Mesendoderm (in vitro differentiated cells): Measurements from ENCODE around the gene FMNL3.
"Not testable (repeated sequence)": the region's sequence is repeated elsewhere in the genome, so short reads cannot be mapped to it uniquely, and the experiment has no call there.

Experiments used
- DNase-seq: peaks from one replicate; pipeline ENCODE4 v3.0.0; 2013
- H2AK5ac ChIP-seq: 2 replicates; pipeline ENCODE4 v1.6.1; 2013; ENCODE audit warnings: low read length, inconsistent platforms
- H2BK120ac ChIP-seq: 2 replicates; pipeline ENCODE4 v1.6.1; 2013; ENCODE audit warnings: low read depth, mild to moderate bottlenecking, low read length, moderate library complexity, mixed read lengths
- H2BK15ac ChIP-seq: replicated peaks from 2 replicates; pipeline ENCODE4 v1.6.1; 2013; ENCODE audit warnings: low read depth, mild to moderate bottlenecking, moderate library complexity
- H2BK5ac ChIP-seq: 2 replicates; pipeline ENCODE4 v1.6.1; 2013; ENCODE audit warnings: low read length, inconsistent platforms
- H3K18ac ChIP-seq: 2 replicates; pipeline ENCODE4 v1.6.1; 2013; ENCODE audit warnings: mild to moderate bottlenecking, low read length, mixed read lengths
- H3K23ac ChIP-seq: one replicate; pipeline ENCODE4 v1.6.1; 2013; ENCODE audit warnings: low read length
- H3K27ac ChIP-seq: 2 replicates; pipeline ENCODE4 v1.5.1; 2013; ENCODE audit warnings: low read depth, mild to moderate bottlenecking, inconsistent platforms, low read length, moderate library complexity
- H3K27me3 ChIP-seq: 2 replicates; pipeline ENCODE4 v1.6.1; 2013; ENCODE audit warnings: low read length, control low read depth, mild to moderate bottlenecking, inconsistent platforms; ENCODE audit not compliant: insufficient read depth, poor library complexity
- H3K36me3 ChIP-seq: 2 replicates; pipeline ENCODE4 v1.6.1; 2013; ENCODE audit warnings: low read length, inconsistent platforms; ENCODE audit not compliant: control insufficient read depth, insufficient read depth
- H3K4ac ChIP-seq: one replicate; pipeline ENCODE4 v1.6.1; 2013; ENCODE audit warnings: low read depth, mild to moderate bottlenecking, low read length, moderate library complexity
- H3K4me1 ChIP-seq: 2 replicates; pipeline ENCODE4 v1.6.1; 2013; ENCODE audit warnings: low read depth, low read length, inconsistent platforms; ENCODE audit not compliant: control insufficient read depth
- H3K4me2 ChIP-seq: 2 replicates; pipeline ENCODE4 v1.6.1; 2013; ENCODE audit warnings: low read length
- H3K4me3 ChIP-seq: 2 replicates; pipeline ENCODE4 v1.5.1; 2013; ENCODE audit warnings: mild to moderate bottlenecking, low read length
- H3K56ac ChIP-seq: one replicate; pipeline ENCODE4 v1.6.1; 2013; ENCODE audit warnings: low read length
- H3K79me1 ChIP-seq: 2 replicates; pipeline ENCODE4 v1.6.1; 2013; ENCODE audit warnings: low read length, inconsistent platforms
- H3K79me2 ChIP-seq: 2 replicates; pipeline ENCODE4 v1.6.1; 2013; ENCODE audit warnings: mild to moderate bottlenecking, low read length; ENCODE audit not compliant: control insufficient read depth, insufficient read depth
- H3K9ac ChIP-seq: 2 replicates; pipeline ENCODE4 v1.6.1; 2013; ENCODE audit warnings: low read length, inconsistent platforms
- H4K5ac ChIP-seq: one replicate; pipeline ENCODE4 v1.6.1; 2013; ENCODE audit warnings: low read length
- H4K8ac ChIP-seq: one replicate; pipeline ENCODE4 v1.6.1; 2013; ENCODE audit warnings: low read depth, mild to moderate bottlenecking, control low read depth, low read length, moderate library complexity
- WGBS: extraction: QIAGEN DNeasy Blood & Tissue Kit; methylation state at CpG from one replicate; pipeline ENCODE4 v1.1.7; 2013; ENCODE audit warnings: low lambda C conversion rate, missing lambda C conversion rate; ENCODE audit not compliant: insufficient coverage; ENCODE audit errors: extremely low coverage; 5-methylcytosine and 5-hydroxymethylcytosine counted together

Gene FMNL3

DNA sequence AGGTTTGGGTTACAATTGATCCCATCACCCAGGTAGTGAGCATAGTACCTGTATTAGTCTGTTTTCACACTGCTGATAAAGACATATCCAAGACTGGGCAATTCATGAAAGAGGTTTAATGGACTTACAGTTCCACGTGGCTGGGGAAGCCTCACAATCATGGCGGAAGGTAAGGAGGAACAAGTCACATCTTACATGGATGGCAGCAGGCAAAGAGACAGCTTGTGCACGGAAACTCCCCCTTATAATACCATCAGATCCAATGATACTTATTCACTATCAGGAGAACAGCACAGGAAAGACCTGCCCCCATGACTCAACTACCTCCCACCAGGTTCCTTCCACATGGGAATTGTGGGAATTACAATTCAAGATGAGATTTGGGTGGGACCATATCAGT is 14.2 kb upstream of the FMNL3 start:
- not testable (repeated sequence) for H3K79me1 ChIP-seq, H3K27ac ChIP-seq, H3K4me1 ChIP-seq, H3K56ac ChIP-seq, H3K36me3 ChIP-seq, H2BK5ac ChIP-seq, H2BK120ac ChIP-seq, H3K9ac ChIP-seq, H4K5ac ChIP-seq, H3K27me3 ChIP-seq, H3K18ac ChIP-seq, DNase-seq, H4K8ac ChIP-seq, H3K23ac ChIP-seq, H3K79me2 ChIP-seq, H3K4me2 ChIP-seq, H2AK5ac ChIP-seq, H3K4ac ChIP-seq, H2BK15ac ChIP-seq, H3K4me3 ChIP-seq
- no CpG with 5 or more reads among the region's 3 CpGs for WGBS

DNA sequence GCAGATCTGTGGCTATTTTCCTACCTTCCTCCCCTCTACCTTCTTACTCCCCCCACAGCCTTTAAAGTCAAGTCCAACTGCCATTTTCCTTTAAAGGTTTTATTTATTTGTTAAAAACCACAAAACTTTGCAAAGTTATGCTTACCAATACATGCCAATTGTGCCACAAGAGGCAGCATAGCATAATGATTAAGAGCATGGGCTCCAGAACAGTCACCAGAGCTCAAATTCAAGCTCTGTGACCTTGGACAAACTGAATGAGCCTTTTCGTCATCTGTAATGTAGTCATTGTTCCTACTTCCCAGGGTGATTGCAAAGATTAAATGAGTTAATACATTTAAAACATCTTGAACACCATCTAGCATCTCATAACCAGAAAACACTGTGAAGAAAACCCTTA is 13.0 kb upstream of the FMNL3 start:
- Histone ChIP-seq H3K18ac (no peak overlapping the region), H3K4me1 (no peaks in the 10 kb centered on the region), H3K4me2 (no peak overlapping the region), H3K4ac (no peak overlapping the region), H3K36me3 (no peaks in the 10 kb centered on the region), H3K27me3 (no peaks in the 10 kb centered on the region), H3K23ac (no peak overlapping the region), H2BK5ac (no peak overlapping the region), H3K27ac (no peak overlapping the region), H4K5ac (no peak overlapping the region), H3K79me1 (no peaks in the 10 kb centered on the region), H4K8ac (no peak overlapping the region), H3K4me3 (no peak overlapping the region), H3K56ac (no peak overlapping the region), H3K79me2 (no peaks in the 10 kb centered on the region), H2AK5ac (no peak overlapping the region), H2BK120ac (no peak overlapping the region), H3K9ac (no peak overlapping the region), H2BK15ac (no peak overlapping the region)
- WGBS = no CpG with 5 or more reads among the region's 1 CpG
- no peak for DNase-seq

DNA sequence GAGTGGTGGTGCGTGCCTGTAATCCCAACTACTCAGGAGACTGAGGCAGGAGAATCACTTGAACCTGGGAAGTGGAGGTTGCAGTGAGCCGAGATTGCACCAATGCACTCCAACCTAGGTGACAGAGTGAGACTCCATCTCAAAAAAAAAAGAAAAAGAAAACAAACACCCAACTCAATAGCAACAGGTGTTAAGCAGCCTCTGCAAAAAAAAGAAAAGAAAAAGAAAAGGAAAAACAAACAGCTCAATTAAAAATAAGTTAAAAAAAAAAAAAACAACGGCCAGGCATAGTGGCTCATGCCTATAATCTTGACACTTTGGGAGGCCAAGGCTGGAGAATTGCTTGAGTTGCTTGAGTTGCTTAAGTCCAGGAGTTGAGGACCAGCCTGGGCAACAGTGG is 10.6 kb upstream of the FMNL3 start:
- H3K56ac ChIP-seq, H2BK120ac ChIP-seq, H3K18ac ChIP-seq, H4K5ac ChIP-seq, H4K8ac ChIP-seq, H3K79me1 ChIP-seq, H3K79me2 ChIP-seq, H3K23ac ChIP-seq, H2BK5ac ChIP-seq, H3K4me1 ChIP-seq, H3K36me3 ChIP-seq, H3K4me3 ChIP-seq, H2AK5ac ChIP-seq, H3K27ac ChIP-seq, H3K4me2 ChIP-seq, H3K9ac ChIP-seq, DNase-seq, H3K27me3 ChIP-seq, H2BK15ac ChIP-seq, H3K4ac ChIP-seq: not testable (repeated sequence)
- WGBS = no CpG with 5 or more reads among the region's 3 CpGs

DNA sequence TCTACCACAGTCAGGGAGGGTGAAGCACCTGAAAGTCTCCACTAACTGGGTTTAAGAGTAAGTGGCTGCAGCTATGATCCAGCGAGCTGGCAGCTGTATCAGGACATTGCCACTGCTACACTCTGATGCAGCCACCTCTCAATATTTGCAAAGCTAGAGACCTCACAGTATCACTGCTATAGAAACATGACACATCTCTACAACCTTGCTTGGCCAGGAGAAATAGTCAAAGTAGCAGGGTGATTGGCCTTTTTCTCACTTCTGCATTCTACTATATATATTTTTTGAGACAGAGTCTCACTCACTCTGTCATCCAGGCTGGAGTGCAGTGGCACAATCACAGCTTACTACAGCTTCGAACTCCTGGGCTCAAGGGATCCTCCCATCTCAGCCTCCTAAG is 9.3 kb upstream of the FMNL3 start:
- no peak overlapping the region for H2BK120ac ChIP-seq
- H3K79me1 ChIP-seq = no peaks in the 10 kb centered on the region
- no peak overlapping the region for H3K4me2 ChIP-seq
- H4K5ac ChIP-seq = no peak overlapping the region
- no peaks in the 10 kb centered on the region for H3K4me1 ChIP-seq
- H4K8ac ChIP-seq = no peak overlapping the region
- H2BK5ac ChIP-seq = no peak overlapping the region
- no peaks in the 10 kb centered on the region for H3K36me3 ChIP-seq
- no CpG with 5 or more reads among the region's 2 CpGs for WGBS
- H3K9ac ChIP-seq = no peak overlapping the region
- H2BK15ac ChIP-seq = no peak overlapping the region
- no peaks in the 10 kb centered on the region for H3K27me3 ChIP-seq
- no peak for DNase-seq
- H3K27ac ChIP-seq = no peak overlapping the region
- H3K18ac ChIP-seq = no peak overlapping the region
- H2AK5ac ChIP-seq = no peak overlapping the region
- no peak overlapping the region for H3K4me3 ChIP-seq
- no peak overlapping the region for H3K56ac ChIP-seq
- H3K23ac ChIP-seq = no peak overlapping the region
- H3K79me2 ChIP-seq = no peaks in the 10 kb centered on the region
- no peak overlapping the region for H3K4ac ChIP-seq

DNA sequence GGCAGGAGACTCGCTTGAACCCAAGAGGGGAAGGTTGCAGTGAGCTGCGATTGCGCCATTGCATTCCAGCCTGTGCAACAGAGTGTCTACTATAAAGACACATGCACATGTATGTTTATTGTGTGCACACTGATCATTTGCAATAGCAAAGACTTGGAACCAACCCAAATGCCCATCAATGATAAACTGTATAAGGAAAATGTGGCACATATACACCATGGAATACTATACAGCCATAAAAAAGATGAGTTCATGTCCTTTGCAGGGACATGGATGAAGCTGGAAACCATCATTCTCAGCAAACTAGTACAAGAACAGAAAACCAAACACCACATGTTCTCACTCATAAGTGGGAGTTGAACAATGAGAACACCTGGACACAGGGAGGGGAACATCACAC is 6.7 kb upstream of the FMNL3 start:
- not testable (repeated sequence) for H4K5ac ChIP-seq, H3K23ac ChIP-seq, H2BK120ac ChIP-seq, H3K4me2 ChIP-seq, H3K27me3 ChIP-seq, H3K27ac ChIP-seq, H3K36me3 ChIP-seq, H3K4ac ChIP-seq, H3K79me2 ChIP-seq, H4K8ac ChIP-seq, H2AK5ac ChIP-seq, H3K56ac ChIP-seq, H2BK15ac ChIP-seq, H2BK5ac ChIP-seq, H3K18ac ChIP-seq, H3K4me1 ChIP-seq, DNase-seq, H3K79me1 ChIP-seq, H3K4me3 ChIP-seq, H3K9ac ChIP-seq
- no CpG with 5 or more reads among the region's 3 CpGs for WGBS

DNA sequence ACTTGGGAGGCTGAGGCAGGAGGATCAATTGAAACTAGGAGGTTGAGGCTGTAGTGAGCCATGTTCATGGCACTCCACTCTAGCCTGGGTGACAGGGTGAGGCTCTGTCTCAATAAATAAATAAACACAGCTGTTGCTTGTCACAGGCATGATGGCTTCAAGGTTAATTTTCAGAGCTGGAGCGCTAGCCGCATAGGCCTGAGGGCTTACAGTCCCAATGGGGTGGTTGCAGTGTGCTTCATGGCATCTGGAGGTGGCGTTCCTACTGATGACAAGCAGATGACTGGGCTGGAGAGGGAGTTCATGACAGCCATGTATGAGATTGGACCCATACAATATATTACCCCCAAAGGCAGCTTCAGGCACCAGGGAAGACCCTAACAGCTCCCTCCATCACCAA is 1.6 kb upstream of the FMNL3 start:
- no peak overlapping the region for H4K8ac ChIP-seq
- no peaks in the 10 kb centered on the region for H3K36me3 ChIP-seq
- WGBS = no CpG with 5 or more reads among the region's 3 CpGs
- H3K23ac ChIP-seq = no peak overlapping the region
- no peak overlapping the region for H2AK5ac ChIP-seq
- H3K27ac ChIP-seq = no peak overlapping the region
- no peak overlapping the region for H3K56ac ChIP-seq
- no peak overlapping the region for H3K9ac ChIP-seq
- no peak overlapping the region for H4K5ac ChIP-seq
- H3K4me3 ChIP-seq = no peak overlapping the region
- H2BK5ac ChIP-seq = no peak overlapping the region
- H2BK15ac ChIP-seq = no peak overlapping the region
- H3K18ac ChIP-seq = no peak overlapping the region
- peaks cover 12% of the 10 kb centered on the region for H3K79me1 ChIP-seq
- no peak overlapping the region for H3K4ac ChIP-seq
- peaks cover 14% of the 10 kb centered on the region for H3K4me1 ChIP-seq
- no peak overlapping the region for H2BK120ac ChIP-seq
- DNase-seq = no peak
- H3K79me2 ChIP-seq = peaks cover 25% of the 10 kb centered on the region
- H3K4me2 ChIP-seq = no peak overlapping the region
- H3K27me3 ChIP-seq = no peaks in the 10 kb centered on the region
